Esophagus squamous epithelium (tissue), 5 donors: Measurements from ENCODE around the gene LDLRAD3. TPM values are rescaled to one million over a fixed set of nuclear protein-coding genes. Genes with fewer than 3 reads are reported as not detected.

Source experiments
- DNase-seq: peaks from one replicate; lab custom pipeline; 2025; lab: John Stamatoyannopoulos, UW
- H3K27ac ChIP-seq, 4 donors: fragments of 200-600 bp; sonication (generic); one replicate each; pipeline ENCODE4 v1.5.1; 2016 to 2019; ENCODE audit warnings: mild to moderate bottlenecking in 1 of 4
- H3K27me3 ChIP-seq, 4 donors: fragments of 200-600 bp; sonication (generic); 1 replicate in 3 of 4; 2 replicates in 1 of 4; pipeline versions ENCODE4 v1.5.1 to v1.6.0; 2017 to 2021; ENCODE audit warnings: antibody characterized with exemption in 1 of 4
- H3K36me3 ChIP-seq, 3 donors: fragments of 200-600 bp; sonication (generic); one replicate each; pipeline ENCODE4 v1.5.1; 2016 to 2019
- H3K4me1 ChIP-seq, 3 donors: fragments of 200-600 bp; sonication (generic); one replicate each; pipeline ENCODE4 v1.5.1; 2017 to 2019
- H3K4me3 ChIP-seq, 4 donors: fragments of 200-600 bp; sonication (generic); 1 replicate in 3 of 4; 2 replicates in 1 of 4; pipeline ENCODE4 v1.5.1; 2016 to 2019; ENCODE audit warnings: mild to moderate bottlenecking in 2 of 4, moderate library complexity in 1 of 4
- H3K9me3 ChIP-seq, 3 donors: fragments of 200-600 bp; sonication (generic); one replicate each; pipeline ENCODE4 v1.5.1; 2016 to 2019
- POLR2A ChIP-seq, 4 donors: fragments of 450-650 bp; IDR thresholded peaks; one replicate each; pipeline ENCODE4 v1.6.1; 2017; ENCODE audit warnings: antibody characterized with exemption in 4 of 4, mild to moderate bottlenecking in 4 of 4, moderate library complexity in 3 of 4
- WGBS, 2 donors: methylation state at CpG; one replicate each; pipeline ENCODE4 v1.1.5; 2018; 5-methylcytosine and 5-hydroxymethylcytosine counted together
- intact Hi-C: fragments of 100-400 bp; cut with DNase I; formaldehyde crosslinking; loops from one replicate; pipeline ENCODE4 v1.15.0; 2022
- total RNA-seq, 4 donors: library from RNA; depleted of rRNA; stranded (reverse); fragments of >200 nt; gene quantifications; one replicate each; pipeline ENCODE4 v1.1.0, GENCODE V29; 2016
- TF ChIP-seq, protein P1 (sequence below), 6 experiments: fragments of 450-650 bp in 4 of 6; fragments of 200-600 bp in 2 of 6; sonication (generic) in 2 of 6; IDR thresholded peaks; one replicate each; pipeline ENCODE4 v1.5.1; 2016 to 2019; ENCODE audit warnings: antibody characterized with exemption in 6 of 6, mild to moderate bottlenecking in 4 of 6, moderate library complexity in 4 of 6
- donor health status: DM: yes; HTN: yes; CAD: no.

The LDLRAD3 gene
- total RNA-seq, 4 donors from 2014 or later, result 5.0 to 16.8 (median 8.2) TPM

DNA sequence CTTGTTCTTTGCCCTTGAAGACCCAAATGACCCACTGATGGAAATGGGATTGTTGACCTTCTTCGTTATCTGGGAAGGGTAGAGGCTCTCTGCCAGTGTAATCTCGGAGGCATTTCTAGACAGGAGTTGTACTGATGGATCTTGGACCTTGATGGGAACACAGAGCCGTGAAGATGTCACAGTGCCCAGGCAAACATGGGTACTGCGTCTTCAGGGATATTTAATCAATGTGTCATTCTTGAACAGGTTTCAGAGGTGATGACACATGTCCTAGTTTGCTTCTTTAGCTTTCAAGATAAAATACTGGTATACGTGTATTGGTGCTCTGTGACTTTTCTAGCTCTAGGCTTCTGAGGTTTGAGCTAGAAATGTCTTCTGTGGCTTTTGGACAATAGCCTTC is 6.2 kb downstream of the LDLRAD3 start:
- Histone ChIP-seq H3K4me1 (peaks cover 2 to 36% (median 3%) of the 10 kb centered on the region in 3 donors), H3K4me3 (no peak overlapping the region), H3K27ac (no peak overlapping the region), H3K27me3 (no peaks in the 10 kb centered on the region), H3K9me3 (no peaks in the 10 kb centered on the region), H3K36me3 (no peaks in the 10 kb centered on the region)
- DNase-seq, result no peak
- WGBS, 2 donors, result 65% methylated on average over 5 of the region's 5 CpGs
- no peak for TF ChIP-seq POLR2A (IDR thresholded peaks at IDR 0.05)
- TF ChIP-seq, protein P1, sequence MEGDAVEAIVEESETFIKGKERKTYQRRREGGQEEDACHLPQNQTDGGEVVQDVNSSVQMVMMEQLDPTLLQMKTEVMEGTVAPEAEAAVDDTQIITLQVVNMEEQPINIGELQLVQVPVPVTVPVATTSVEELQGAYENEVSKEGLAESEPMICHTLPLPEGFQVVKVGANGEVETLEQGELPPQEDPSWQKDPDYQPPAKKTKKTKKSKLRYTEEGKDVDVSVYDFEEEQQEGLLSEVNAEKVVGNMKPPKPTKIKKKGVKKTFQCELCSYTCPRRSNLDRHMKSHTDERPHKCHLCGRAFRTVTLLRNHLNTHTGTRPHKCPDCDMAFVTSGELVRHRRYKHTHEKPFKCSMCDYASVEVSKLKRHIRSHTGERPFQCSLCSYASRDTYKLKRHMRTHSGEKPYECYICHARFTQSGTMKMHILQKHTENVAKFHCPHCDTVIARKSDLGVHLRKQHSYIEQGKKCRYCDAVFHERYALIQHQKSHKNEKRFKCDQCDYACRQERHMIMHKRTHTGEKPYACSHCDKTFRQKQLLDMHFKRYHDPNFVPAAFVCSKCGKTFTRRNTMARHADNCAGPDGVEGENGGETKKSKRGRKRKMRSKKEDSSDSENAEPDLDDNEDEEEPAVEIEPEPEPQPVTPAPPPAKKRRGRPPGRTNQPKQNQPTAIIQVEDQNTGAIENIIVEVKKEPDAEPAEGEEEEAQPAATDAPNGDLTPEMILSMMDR (IDR thresholded peaks at IDR 0.05), result peak in 1 of 6 experiments; percentile 13
- intact Hi-C loops, result no loop called here

DNA sequence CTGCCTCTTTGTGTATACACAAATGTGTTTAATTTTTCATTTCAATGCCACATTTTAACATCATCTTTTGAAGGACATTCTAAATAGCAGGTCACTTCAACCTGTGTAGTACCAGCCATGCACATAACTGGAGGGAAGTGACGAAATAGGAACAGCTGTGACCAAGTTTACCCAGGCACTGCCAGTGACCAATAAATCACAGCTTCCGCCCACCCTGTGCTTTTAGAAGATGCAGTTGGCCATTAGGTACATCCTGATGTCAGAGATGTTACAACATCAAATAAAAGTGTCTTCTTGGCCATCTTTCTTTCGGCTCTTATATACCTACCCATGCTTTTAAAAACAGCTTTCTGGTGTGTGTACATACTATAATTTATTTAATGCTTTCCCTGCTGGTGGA is 7.8 kb downstream of the LDLRAD3 start:
- no peak for DNase-seq
- H3K9me3 ChIP-seq, result no peaks in the 10 kb centered on the region
- intact Hi-C loops, result no loop called here
- peaks cover 0 to 21% (median 0%) of the 10 kb centered on the region in 3 donors for H3K4me1 ChIP-seq
- no peak overlapping the region for H3K4me3 ChIP-seq
- H3K36me3 ChIP-seq, result no peaks in the 10 kb centered on the region
- 73 to 86% methylated on average over 3 of the region's 3 CpGs for WGBS, 2 donors
- no peaks in the 10 kb centered on the region for H3K27me3 ChIP-seq
- TF ChIP-seq, protein P1 (IDR thresholded peaks at IDR 0.05), result no peak
- TF ChIP-seq POLR2A (IDR thresholded peaks at IDR 0.05), result no peak
- H3K27ac ChIP-seq, result no peak overlapping the region

DNA sequence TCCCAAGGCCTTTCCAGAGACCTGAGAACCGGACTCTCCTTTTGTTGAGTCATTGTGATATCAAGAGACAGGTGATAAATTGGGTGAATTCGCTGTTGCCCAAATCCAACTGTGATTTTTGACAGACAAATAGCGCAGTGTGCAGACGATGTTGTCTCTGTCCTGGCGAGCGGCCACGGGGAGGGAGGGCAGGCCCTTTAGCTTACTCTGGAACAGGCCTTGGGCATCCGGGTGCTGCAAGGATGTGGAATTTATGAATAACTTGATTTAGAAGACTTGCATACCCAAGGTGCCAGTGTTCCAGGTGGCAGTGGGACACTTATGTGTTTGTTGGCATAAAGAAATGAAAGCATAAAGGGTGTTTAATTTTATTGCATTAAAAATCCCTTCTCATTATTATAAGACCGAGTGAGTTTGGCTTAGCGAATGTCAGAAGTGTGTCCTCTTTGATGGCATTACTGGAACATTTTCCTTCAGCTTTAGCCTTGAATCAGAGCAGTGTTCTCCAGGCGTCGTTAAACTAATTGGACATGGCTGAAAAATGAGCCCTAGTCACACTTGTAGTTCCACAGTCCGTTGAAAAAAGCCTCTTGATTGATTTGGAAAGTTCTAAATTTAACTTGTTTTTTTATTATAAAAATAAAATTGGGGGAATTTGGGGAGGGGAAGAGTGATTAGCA is 9.4 kb downstream of the LDLRAD3 start:
- WGBS, 2 donors, result 48% methylated on average over 11 to 13 of the region's 13 CpGs
- no peak overlapping the region for H3K4me3 ChIP-seq
- TF ChIP-seq POLR2A (IDR thresholded peaks at IDR 0.05), result no peak
- TF ChIP-seq, protein P1 (IDR thresholded peaks at IDR 0.05), result no peak
- no peak overlapping the region for H3K27ac ChIP-seq
- H3K4me1 ChIP-seq, result peaks cover 0 to 18% (median 0%) of the 10 kb centered on the region in 3 donors
- intact Hi-C loops, result no loop called here
- DNase-seq, result no peak
- H3K27me3 ChIP-seq, result no peaks in the 10 kb centered on the region
- no peaks in the 10 kb centered on the region for H3K36me3 ChIP-seq
- no peaks in the 10 kb centered on the region for H3K9me3 ChIP-seq

DNA sequence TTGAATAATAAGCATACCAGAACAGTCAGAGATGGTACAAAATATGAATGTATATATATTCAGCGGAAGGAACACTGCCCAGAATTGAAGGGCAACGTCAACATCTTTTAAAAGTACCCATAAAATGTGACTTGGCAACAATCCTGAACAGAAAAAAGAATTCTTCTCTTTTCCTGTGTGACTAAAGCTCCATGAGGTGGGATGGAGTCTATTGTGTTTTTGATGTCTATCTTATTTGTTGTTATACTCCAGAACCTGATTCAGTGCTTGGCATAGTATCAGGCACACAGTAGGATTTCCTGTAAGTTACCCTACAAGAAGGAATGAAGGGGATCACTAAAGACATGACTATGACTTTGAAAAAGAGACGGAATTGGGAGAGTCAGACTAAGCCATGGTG is 10.3 kb downstream of the LDLRAD3 start:
- TF ChIP-seq, protein P1 (IDR thresholded peaks at IDR 0.05), result no peak
- TF ChIP-seq POLR2A (IDR thresholded peaks at IDR 0.05), result no peak
- intact Hi-C loops, result no loop called here
- Histone ChIP-seq H3K27me3 (no peaks in the 10 kb centered on the region), H3K27ac (no peak overlapping the region), H3K9me3 (no peaks in the 10 kb centered on the region), H3K4me1 (peaks cover 0 to 18% (median 0%) of the 10 kb centered on the region in 3 donors), H3K4me3 (no peak overlapping the region), H3K36me3 (no peaks in the 10 kb centered on the region)
- 71 to 83% methylated on average over 3 of the region's 3 CpGs for WGBS, 2 donors
- DNase-seq, result no peak

DNA sequence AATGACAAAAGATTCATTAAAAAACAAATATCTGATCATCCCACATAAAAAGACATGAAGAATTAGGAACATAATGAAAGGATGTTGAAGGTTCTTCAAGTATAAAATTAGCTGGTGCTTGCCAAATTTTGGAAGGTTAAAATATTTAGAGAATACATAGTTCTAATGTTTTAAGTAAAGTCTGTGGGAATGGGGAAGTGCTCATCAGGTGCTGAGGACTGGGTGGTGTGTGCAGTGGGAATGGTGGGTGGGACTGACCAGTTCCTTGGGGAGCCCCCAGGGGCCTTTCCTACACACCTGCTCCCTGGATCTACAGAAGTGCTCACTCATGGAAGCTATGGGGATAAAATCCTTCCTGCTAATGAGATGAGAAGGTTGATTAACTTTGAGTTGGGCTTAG is 11.8 kb downstream of the LDLRAD3 start:
- Histone ChIP-seq H3K27ac (no peak overlapping the region), H3K4me3 (no peak overlapping the region), H3K4me1 (peaks cover 0 to 8% (median 0%) of the 10 kb centered on the region in 3 donors), H3K9me3 (no peaks in the 10 kb centered on the region), H3K27me3 (no peaks in the 10 kb centered on the region), H3K36me3 (no peaks in the 10 kb centered on the region)
- intact Hi-C loops, result no loop called here
- TF ChIP-seq, protein P1 (IDR thresholded peaks at IDR 0.05), result no peak
- no peak for TF ChIP-seq POLR2A (IDR thresholded peaks at IDR 0.05)
- DNase-seq, result no peak
